Stimulated activated CD4-positive, alpha-beta T cell treated with anti-CD3 and anti-CD28 coated beads, TNF-alpha, amount 100 ng/mL, for 4 hours (primary cell): ENCODE results near the gene NDFIP2.

Source experiments
- DNase-seq, 3 experiments: peaks; one replicate each; pipeline ENCODE4 v3.0.0-alpha.2; 2020; ENCODE audit warnings: low read depth in 3 of 3

NDFIP2 gene

GRCh38 chr13:79480954-79481684 is at the start of gene NDFIP2:
Gene NDFIP2, plus strand, starts transcription at chr13:79481155. Its CDS starts 49 bp downstream, at chr13:79481204.
- peak; percentile 86 to 95 (median 91) for DNase-seq

GRCh38 chr13:79432086-79432485 is 48.9 kb upstream of the NDFIP2 start:
- DNase-seq: no peak

GRCh38 chr13:79432992-79433391 is 48.0 kb upstream of the NDFIP2 start:
- no peak for DNase-seq

GRCh38 chr13:79434556-79434955 is 46.4 kb upstream of the NDFIP2 start:
- DNase-seq: no peak

GRCh38 chr13:79435561-79435990 is 45.4 kb upstream of the NDFIP2 start:
- no peak for DNase-seq

GRCh38 chr13:79439275-79439674 is 41.7 kb upstream of the NDFIP2 start:
- no peak for DNase-seq

GRCh38 chr13:79440958-79441528 is 39.9 kb upstream of the NDFIP2 start:
- no peak for DNase-seq

- no peak for DNase-seq
These were observed 38.7 kb upstream of the NDFIP2 start for GRCh38 chr13:79442221-79442620.

- no peak for DNase-seq
These were observed 38.2 kb upstream of the NDFIP2 start for GRCh38 chr13:79442706-79443105.

- DNase-seq: no peak
These were observed 34.8 kb upstream of the NDFIP2 start for GRCh38 chr13:79445968-79446645.

GRCh38 chr13:79447141-79447540 is 33.8 kb upstream of the NDFIP2 start:
- no peak for DNase-seq

- no peak for DNase-seq
These were observed 33.2 kb upstream of the NDFIP2 start for GRCh38 chr13:79447741-79448140.

GRCh38 chr13:79448413-79448812 is 32.5 kb upstream of the NDFIP2 start:
- no peak for DNase-seq

- DNase-seq: no peak
These were observed 30.8 kb upstream of the NDFIP2 start for GRCh38 chr13:79450110-79450509.

- peak; percentile 60 to 91 (median 88) for DNase-seq
These were observed 29.4 kb upstream of the NDFIP2 start for GRCh38 chr13:79451500-79451962.

- no peak for DNase-seq
These were observed 28.6 kb upstream of the NDFIP2 start for GRCh38 chr13:79452239-79452913.

- DNase-seq: no peak
These were observed 25.6 kb upstream of the NDFIP2 start for GRCh38 chr13:79455331-79455730.

- no peak for DNase-seq
These were observed 24.9 kb upstream of the NDFIP2 start for GRCh38 chr13:79456051-79456450.

GRCh38 chr13:79456656-79457365 is 24.1 kb upstream of the NDFIP2 start:
- no peak for DNase-seq

- no peak for DNase-seq
These were observed 23.6 kb upstream of the NDFIP2 start for GRCh38 chr13:79457390-79457789.

- no peak for DNase-seq
These were observed 23.0 kb upstream of the NDFIP2 start for GRCh38 chr13:79457948-79458347.

- DNase-seq: no peak
These were observed 22.5 kb upstream of the NDFIP2 start for GRCh38 chr13:79458436-79458835.
